Lower lobe of right lung (tissue), 2 donors: Measurements from ENCODE around the gene SMIM13. TPM values are rescaled to one million over a fixed set of nuclear protein-coding genes. Genes with fewer than 3 reads are reported as not detected.

Source experiments
- ATAC-seq, 2 donors: fragments of 200-7000 bp; cut with Tn5 transposase; one replicate each; pipeline ENCODE4 v1.9.1; 2020 to 2022; ENCODE audit warnings: mild to moderate bottlenecking in 2 of 2, moderate library complexity in 2 of 2
- DNase-seq: peaks from one replicate; pipeline ENCODE4 v3.0.0-alpha.2; 2020
- H3K27ac ChIP-seq: fragments of 200-600 bp; one replicate; pipeline ENCODE4 v1.8.0; 2022
- H3K27me3 ChIP-seq: fragments of 200-600 bp; one replicate; pipeline ENCODE4 v1.8.0; 2022; ENCODE audit warnings: low read depth
- H3K36me3 ChIP-seq: fragments of 200-600 bp; one replicate; pipeline ENCODE4 v1.8.0; 2022; ENCODE audit warnings: mild to moderate bottlenecking
- H3K4me1 ChIP-seq: fragments of 200-600 bp; one replicate; pipeline ENCODE4 v1.8.0; 2022
- H3K4me3 ChIP-seq: fragments of 200-600 bp; one replicate; pipeline ENCODE4 v1.8.0; 2022; ENCODE audit warnings: mild to moderate bottlenecking
- H3K9me3 ChIP-seq: fragments of 200-600 bp; one replicate; pipeline ENCODE4 v1.8.0; 2022
- CTCF ChIP-seq: fragments of 200-600 bp; IDR thresholded peaks from one replicate; pipeline ENCODE4 v1.8.0; 2022; ENCODE audit warnings: antibody characterized with exemption, mild to moderate bottlenecking
- intact Hi-C: fragments of 100-400 bp; cut with DNase I; formaldehyde crosslinking; loops from one replicate; pipeline ENCODE4 v1.11.0; 2022
- total RNA-seq: library from RNA; stranded (reverse); fragmentation: NEBNext Ultra II Directional; extraction: Animal tissue kit (Norgen Biotek cat#: 25700); gene quantifications from one replicate; pipeline ENCODE4 v1.2.1, GENCODE V29; 2021
- donor health status: DM: no; HTN: yes; CAD: no; lungs with severe emphysema.

SMIM13 gene
- total RNA-seq, 1 donor from 2014 or later: 7.9 TPM

GRCh38 chr6:11162262-11162661 is 68.6 kb downstream of the SMIM13 start:
- ATAC-seq: no peak
- intact Hi-C loops: no loop called here
- H3K9me3 ChIP-seq: no peaks in the 10 kb centered on the region
- H3K36me3 ChIP-seq: no peaks in the 10 kb centered on the region
- DNase-seq: no peak
- H3K4me1 ChIP-seq: no peaks in the 10 kb centered on the region
- no peak overlapping the region for H3K27ac ChIP-seq
- no peaks in the 10 kb centered on the region for H3K27me3 ChIP-seq
- TF ChIP-seq CTCF: no peak
- no peak overlapping the region for H3K4me3 ChIP-seq

DNA sequence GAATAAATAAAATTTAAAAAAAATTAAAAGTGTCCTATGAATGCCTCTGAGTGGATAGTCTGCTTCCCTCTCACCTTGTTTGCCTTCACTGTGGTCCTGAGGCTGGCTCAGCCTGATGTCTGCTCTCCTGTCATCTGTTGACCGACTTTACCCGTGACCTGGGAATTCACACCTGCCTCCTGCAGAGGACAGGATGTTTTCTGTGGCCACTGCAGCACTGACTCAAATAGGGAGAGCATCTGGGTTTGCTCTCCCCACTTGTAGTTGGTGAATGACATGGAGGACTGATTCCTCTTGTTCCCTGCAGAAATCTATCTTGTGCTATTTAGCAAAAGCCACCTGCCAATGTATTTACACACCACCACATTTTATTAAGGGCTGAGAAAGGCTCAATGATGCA is 70.3 kb downstream of the SMIM13 start:
- H3K9me3 ChIP-seq: no peaks in the 10 kb centered on the region
- H3K27me3 ChIP-seq: no peaks in the 10 kb centered on the region
- H3K27ac ChIP-seq: no peak overlapping the region
- intact Hi-C loops: no loop called here
- ATAC-seq (no peak), DNase-seq (no peak)
- no peaks in the 10 kb centered on the region for H3K4me1 ChIP-seq
- no peak for TF ChIP-seq CTCF
- no peak overlapping the region for H3K4me3 ChIP-seq
- H3K36me3 ChIP-seq: no peaks in the 10 kb centered on the region

DNA sequence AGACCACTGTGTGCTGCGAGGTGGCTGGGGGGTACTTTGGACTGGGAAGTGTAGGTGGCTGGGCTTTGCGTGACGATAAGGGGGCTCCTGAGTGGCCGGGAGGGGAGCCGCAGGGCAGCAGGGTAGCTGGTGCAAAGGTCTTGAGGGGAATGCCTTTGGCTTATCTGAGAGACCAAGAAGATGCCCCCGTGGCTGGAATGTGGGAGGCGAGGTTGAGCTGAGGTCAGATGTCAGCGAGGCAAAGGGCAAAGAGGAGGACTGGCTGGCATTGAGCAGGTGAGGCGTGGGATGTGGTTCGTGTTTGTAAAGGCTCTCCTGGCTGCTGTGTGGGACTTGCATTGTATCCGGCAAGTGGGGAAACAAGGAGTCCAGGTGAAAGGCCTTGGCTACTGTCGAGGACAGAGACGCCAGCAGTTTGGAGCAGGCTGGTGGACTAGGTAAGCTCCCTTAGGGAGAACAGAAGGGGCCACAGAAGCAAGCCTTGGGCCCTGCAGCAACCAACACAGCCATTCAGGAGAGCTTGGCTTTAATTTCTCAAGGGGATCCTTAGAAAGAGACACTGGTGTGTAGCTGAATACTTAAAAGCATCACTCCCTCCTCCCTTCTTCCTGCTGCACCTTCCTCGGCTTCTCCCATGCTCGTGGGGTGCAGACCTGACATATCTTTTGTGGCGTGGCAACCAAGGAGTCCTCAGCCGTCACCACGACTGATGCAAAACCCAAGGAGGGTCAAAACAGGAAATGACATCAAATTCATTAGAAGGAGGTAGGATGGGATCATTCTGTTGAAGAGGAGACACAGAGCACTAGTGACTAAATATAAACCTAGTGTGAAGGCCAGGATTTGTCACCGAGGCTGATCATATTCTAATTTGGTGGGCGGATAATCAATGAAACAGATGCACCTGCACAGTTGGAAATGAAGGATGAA is 71.3 kb downstream of the SMIM13 start:
- Histone ChIP-seq H3K4me3 (no peak overlapping the region), H3K4me1 (no peaks in the 10 kb centered on the region), H3K9me3 (no peaks in the 10 kb centered on the region), H3K27ac (no peak overlapping the region), H3K36me3 (no peaks in the 10 kb centered on the region), H3K27me3 (no peaks in the 10 kb centered on the region)
- DNase-seq (no peak), ATAC-seq (no peak)
- intact Hi-C loops: no loop called here
- no peak for TF ChIP-seq CTCF

- no peaks in the 10 kb centered on the region for H3K27me3 ChIP-seq
- intact Hi-C loops: no loop called here
- no peak overlapping the region for H3K27ac ChIP-seq
- no peak overlapping the region for H3K4me3 ChIP-seq
- no peak for TF ChIP-seq CTCF
- no peaks in the 10 kb centered on the region for H3K9me3 ChIP-seq
- H3K4me1 ChIP-seq: no peaks in the 10 kb centered on the region
- DNase-seq (no peak), ATAC-seq (no peak)
- H3K36me3 ChIP-seq: no peaks in the 10 kb centered on the region
Measured at GRCh38 chr6:11166948-11167347, 73.3 kb downstream of the SMIM13 start.

DNA sequence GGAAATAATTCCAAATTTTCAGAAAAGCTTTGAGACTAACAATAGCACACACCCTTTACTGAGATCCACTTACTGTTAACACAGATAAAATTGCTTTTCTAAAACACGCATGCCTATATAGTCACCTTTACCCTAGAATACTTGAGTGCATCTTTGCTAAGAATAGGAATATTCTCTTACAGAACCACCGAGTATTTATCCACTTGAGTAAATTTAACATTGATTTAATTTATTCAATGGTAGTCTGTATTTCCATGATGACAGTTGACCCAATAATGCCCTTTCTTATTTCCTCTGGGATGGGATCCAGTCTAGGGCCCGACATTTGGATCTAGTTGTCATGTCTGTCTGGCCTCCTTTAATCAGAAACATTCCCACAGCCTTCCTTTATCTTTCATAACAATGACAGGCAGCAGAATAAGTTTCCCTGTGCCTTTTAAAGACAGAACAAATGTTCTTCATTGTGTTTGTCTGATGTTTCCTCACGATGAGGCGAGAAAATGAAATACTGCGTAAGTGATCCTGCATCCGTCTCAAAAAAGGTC is 74.5 kb downstream of the SMIM13 start:
- no peaks in the 10 kb centered on the region for H3K9me3 ChIP-seq
- TF ChIP-seq CTCF: no peak
- H3K27me3 ChIP-seq: no peaks in the 10 kb centered on the region
- no peak overlapping the region for H3K4me3 ChIP-seq
- ATAC-seq (no peak), DNase-seq (no peak)
- peaks cover 9% of the 10 kb centered on the region for H3K4me1 ChIP-seq
- no peak overlapping the region for H3K27ac ChIP-seq
- intact Hi-C loops: no loop called here
- H3K36me3 ChIP-seq: no peaks in the 10 kb centered on the region
